ENCODE measurements around the gene RBPJL. TPM values are rescaled to one million over a fixed set of nuclear protein-coding genes. Genes with fewer than 3 reads are reported as not detected.

Gene RBPJL
- total and polyA plus RNA-seq, 2 of the 13 experiments (the other 11 are each of a cell fraction or from before 2014, with no cell fraction given) = not detected

DNA sequence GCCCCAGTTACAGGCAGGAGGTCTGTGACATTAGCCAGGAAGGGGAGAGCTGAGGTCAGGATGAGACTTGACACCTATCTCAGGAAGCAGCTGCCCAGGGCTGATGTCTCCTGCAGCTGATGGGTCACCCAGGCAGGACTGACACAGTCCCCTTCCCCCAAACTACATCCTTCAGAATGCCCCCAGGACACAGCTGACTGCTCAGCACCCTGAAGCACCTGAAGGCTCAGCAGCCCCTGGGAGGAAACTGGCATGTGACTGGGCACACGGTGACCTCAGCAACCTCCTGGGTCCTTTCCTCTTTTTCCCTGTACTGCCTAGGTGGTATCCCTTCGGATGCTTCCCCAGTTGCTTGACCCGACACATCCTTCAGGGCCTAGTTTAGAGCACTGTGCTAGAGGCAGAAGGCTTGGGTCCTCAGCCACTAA, 39.7 kb downstream of the RBPJL start (continued):
- TF ChIP-seq RXRB (CRISPR knock-in tag; IDR thresholded peaks at IDR 0.05; ENCODE audit: borderline replicate concordance) (peak; percentile 27; the same call in 1 of the 2 replicates), SAP130 (CRISPR knock-in tag; IDR thresholded peaks at IDR 0.05; ENCODE audit: low read depth) (peak; percentile 37; the same call in 1 of the 2 replicates), HDAC2 (CRISPR knock-in tag; IDR thresholded peaks at IDR 0.05) (peak; percentile 27; the same call in 1 of the 2 replicates), PAF1 (CRISPR knock-in tag; IDR thresholded peaks at IDR 0.05) (no peak), ZKSCAN1 (IDR thresholded peaks at IDR 0.05; ENCODE audit: low read length) (no peak), NFE2L1 (CRISPR knock-in tag; IDR thresholded peaks at IDR 0.05; ENCODE audit: borderline replicate concordance) (no peak; the same call in 1 of the 2 replicates), ZKSCAN5 (CRISPR knock-in tag; IDR thresholded peaks at IDR 0.05) (no peak), GATAD2A (CRISPR knock-in tag; IDR thresholded peaks at IDR 0.05) (no peak), ZZZ3 (CRISPR knock-in tag; IDR thresholded peaks at IDR 0.05; ENCODE audit: borderline replicate concordance) (no peak), NFYB (CRISPR knock-in tag; IDR thresholded peaks at IDR 0.05) (no peak), HOXA9 (CRISPR knock-in tag; IDR thresholded peaks at IDR 0.05; ENCODE audit: borderline replicate concordance) (no peak), CCDC6 (CRISPR knock-in tag; IDR thresholded peaks at IDR 0.05) (0 out of 2 replicates have a peak, but pooled peaks have one; percentile 35), HOXD1 (CRISPR knock-in tag; IDR thresholded peaks at IDR 0.05) (no peak), ZNF792 (CRISPR knock-in tag; IDR thresholded peaks at IDR 0.05) (peak; percentile 100), BORCS8-MEF2B (CRISPR knock-in tag; IDR thresholded peaks at IDR 0.05) (no peak), ZNF749 (CRISPR knock-in tag; IDR thresholded peaks at IDR 0.05; ENCODE audit: borderline replicate concordance) (no peak), AGO1 (IDR thresholded peaks at IDR 0.05; ENCODE audit: low read depth, low read length, poor library complexity, severe bottlenecking) (no peak), TEAD3 (CRISPR knock-in tag; optimal IDR thresholded peaks at IDR 0.05; ENCODE audit: borderline replicate concordance) (no peak), MED8 (CRISPR knock-in tag; IDR thresholded peaks at IDR 0.05; ENCODE audit: insufficient replicate concordance) (no peak), ZNF782 (CRISPR knock-in tag; IDR thresholded peaks at IDR 0.05; ENCODE audit: borderline replicate concordance) (no peak), RFXAP (CRISPR knock-in tag; IDR thresholded peaks at IDR 0.05; ENCODE audit: borderline replicate concordance) (no peak), RARA (CRISPR knock-in tag; IDR thresholded peaks at IDR 0.05) (peak; percentile 41; the same call in 1 of the 2 replicates), GZF1 (CRISPR knock-in tag; IDR thresholded peaks at IDR 0.05) (no peak), ZNF343 (CRISPR knock-in tag; IDR thresholded peaks at IDR 0.05) (no peak), FIP1L1 (IDR thresholded peaks at IDR 0.05; ENCODE audit: borderline replicate concordance, insufficient read depth, low read depth, low read length) (no peak)
- TF ChIP-seq, protein P1, sequence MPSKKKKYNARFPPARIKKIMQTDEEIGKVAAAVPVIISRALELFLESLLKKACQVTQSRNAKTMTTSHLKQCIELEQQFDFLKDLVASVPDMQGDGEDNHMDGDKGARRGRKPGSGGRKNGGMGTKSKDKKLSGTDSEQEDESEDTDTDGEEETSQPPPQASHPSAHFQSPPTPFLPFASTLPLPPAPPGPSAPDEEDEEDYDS (CRISPR knock-in tag; IDR thresholded peaks at IDR 0.05) = no peak
- TF ChIP-seq, protein P2, sequence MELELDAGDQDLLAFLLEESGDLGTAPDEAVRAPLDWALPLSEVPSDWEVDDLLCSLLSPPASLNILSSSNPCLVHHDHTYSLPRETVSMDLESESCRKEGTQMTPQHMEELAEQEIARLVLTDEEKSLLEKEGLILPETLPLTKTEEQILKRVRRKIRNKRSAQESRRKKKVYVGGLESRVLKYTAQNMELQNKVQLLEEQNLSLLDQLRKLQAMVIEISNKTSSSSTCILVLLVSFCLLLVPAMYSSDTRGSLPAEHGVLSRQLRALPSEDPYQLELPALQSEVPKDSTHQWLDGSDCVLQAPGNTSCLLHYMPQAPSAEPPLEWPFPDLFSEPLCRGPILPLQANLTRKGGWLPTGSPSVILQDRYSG (CRISPR knock-in tag; IDR thresholded peaks at IDR 0.05) = no peak
- TF ChIP-seq, protein P3, sequence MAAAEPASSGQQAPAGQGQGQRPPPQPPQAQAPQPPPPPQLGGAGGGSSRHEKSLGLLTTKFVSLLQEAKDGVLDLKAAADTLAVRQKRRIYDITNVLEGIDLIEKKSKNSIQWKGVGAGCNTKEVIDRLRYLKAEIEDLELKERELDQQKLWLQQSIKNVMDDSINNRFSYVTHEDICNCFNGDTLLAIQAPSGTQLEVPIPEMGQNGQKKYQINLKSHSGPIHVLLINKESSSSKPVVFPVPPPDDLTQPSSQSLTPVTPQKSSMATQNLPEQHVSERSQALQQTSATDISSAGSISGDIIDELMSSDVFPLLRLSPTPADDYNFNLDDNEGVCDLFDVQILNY (CRISPR knock-in tag; conservative IDR thresholded peaks at IDR 0.05) = no peak
- TF ChIP-seq, protein P4, sequence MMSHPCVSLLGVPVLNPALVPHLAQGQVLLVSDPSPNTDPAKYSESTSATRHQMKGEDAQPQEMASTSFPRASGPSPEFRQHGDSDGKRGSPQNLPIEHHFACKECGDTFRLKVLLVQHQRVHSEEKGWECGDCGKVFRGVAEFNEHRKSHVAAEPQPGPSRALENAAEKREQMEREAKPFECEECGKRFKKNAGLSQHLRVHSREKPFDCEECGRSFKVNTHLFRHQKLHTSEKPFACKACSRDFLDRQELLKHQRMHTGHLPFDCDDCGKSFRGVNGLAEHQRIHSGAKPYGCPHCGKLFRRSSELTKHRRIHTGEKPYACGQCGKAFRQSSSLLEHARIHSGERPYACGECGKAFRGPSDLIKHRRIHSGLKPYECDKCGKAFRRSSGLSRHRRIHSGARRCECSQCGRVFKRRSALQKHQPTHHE (CRISPR knock-in tag; IDR thresholded peaks at IDR 0.05; ENCODE audit: borderline replicate concordance) = no peak

Measured in HepG2 (cell line).